ENCODE results near the gene PPP2R3B.

DNA sequence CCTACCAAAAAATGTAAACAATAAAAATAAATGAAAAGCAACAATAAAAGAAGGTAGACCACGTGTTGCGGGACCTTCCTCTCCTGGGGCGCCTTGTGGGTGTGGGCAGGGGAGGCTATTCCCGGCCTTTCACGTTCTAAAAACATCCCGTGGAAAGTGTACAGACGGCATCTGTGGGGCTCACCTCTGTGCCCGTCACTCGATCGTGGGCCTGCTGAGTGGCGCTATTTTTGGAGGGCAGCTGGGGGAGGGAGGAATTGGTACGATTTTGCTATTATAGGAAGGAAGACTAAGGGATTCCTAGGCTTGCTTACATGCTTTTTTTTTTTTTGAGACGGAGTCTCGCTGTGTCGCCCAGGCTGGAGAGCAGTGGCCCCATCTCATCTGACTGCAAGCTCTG is 13.6 kb upstream of the PPP2R3B start:
- TF ChIP-seq, protein P1, sequence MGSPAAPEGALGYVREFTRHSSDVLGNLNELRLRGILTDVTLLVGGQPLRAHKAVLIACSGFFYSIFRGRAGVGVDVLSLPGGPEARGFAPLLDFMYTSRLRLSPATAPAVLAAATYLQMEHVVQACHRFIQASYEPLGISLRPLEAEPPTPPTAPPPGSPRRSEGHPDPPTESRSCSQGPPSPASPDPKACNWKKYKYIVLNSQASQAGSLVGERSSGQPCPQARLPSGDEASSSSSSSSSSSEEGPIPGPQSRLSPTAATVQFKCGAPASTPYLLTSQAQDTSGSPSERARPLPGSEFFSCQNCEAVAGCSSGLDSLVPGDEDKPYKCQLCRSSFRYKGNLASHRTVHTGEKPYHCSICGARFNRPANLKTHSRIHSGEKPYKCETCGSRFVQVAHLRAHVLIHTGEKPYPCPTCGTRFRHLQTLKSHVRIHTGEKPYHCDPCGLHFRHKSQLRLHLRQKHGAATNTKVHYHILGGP (tag by site-specific recombination; IDR thresholded peaks at IDR 0.05), result no peak
- TF ChIP-seq, protein P2, sequence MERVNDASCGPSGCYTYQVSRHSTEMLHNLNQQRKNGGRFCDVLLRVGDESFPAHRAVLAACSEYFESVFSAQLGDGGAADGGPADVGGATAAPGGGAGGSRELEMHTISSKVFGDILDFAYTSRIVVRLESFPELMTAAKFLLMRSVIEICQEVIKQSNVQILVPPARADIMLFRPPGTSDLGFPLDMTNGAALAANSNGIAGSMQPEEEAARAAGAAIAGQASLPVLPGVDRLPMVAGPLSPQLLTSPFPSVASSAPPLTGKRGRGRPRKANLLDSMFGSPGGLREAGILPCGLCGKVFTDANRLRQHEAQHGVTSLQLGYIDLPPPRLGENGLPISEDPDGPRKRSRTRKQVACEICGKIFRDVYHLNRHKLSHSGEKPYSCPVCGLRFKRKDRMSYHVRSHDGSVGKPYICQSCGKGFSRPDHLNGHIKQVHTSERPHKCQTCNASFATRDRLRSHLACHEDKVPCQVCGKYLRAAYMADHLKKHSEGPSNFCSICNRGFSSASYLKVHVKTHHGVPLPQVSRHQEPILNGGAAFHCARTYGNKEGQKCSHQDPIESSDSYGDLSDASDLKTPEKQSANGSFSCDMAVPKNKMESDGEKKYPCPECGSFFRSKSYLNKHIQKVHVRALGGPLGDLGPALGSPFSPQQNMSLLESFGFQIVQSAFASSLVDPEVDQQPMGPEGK (tag by site-specific recombination; IDR thresholded peaks at IDR 0.05), result no peak
- TF ChIP-seq ZBTB20 (tag by site-specific recombination; IDR thresholded peaks at IDR 0.05) (no peak), ZFP37 (tag by site-specific recombination; IDR thresholded peaks at IDR 0.05) (no peak), TCF7L2 (IDR thresholded peaks at IDR 0.05; ENCODE audit: borderline replicate concordance, low read depth, low read length) (no peak), ZNF292 (tag by site-specific recombination; IDR thresholded peaks at IDR 0.05; ENCODE audit: borderline replicate concordance, low read depth) (no peak), ZNF19 (tag by site-specific recombination; IDR thresholded peaks at IDR 0.05; ENCODE audit: low read depth) (no peak), YY1 (tag by site-specific recombination; IDR thresholded peaks at IDR 0.05) (no peak)
- TF ChIP-seq, protein P3, sequence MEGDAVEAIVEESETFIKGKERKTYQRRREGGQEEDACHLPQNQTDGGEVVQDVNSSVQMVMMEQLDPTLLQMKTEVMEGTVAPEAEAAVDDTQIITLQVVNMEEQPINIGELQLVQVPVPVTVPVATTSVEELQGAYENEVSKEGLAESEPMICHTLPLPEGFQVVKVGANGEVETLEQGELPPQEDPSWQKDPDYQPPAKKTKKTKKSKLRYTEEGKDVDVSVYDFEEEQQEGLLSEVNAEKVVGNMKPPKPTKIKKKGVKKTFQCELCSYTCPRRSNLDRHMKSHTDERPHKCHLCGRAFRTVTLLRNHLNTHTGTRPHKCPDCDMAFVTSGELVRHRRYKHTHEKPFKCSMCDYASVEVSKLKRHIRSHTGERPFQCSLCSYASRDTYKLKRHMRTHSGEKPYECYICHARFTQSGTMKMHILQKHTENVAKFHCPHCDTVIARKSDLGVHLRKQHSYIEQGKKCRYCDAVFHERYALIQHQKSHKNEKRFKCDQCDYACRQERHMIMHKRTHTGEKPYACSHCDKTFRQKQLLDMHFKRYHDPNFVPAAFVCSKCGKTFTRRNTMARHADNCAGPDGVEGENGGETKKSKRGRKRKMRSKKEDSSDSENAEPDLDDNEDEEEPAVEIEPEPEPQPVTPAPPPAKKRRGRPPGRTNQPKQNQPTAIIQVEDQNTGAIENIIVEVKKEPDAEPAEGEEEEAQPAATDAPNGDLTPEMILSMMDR (tag by site-specific recombination; IDR thresholded peaks at IDR 0.05), result no peak
